Measurements from ENCODE around the gene RRP36. TPM values are rescaled to one million over a fixed set of nuclear protein-coding genes. Genes with fewer than 3 reads are reported as not detected.
"Not testable (repeated sequence)": the region's sequence is repeated elsewhere in the genome, so short reads cannot be mapped to it uniquely, and the experiment has no call there.

RRP36 gene
- total RNA-seq, 1 experiment from 2014 or later: 63.4 TPM

- BruUV-seq (replicated peaks): no TSS peak
- Histone ChIP-seq H3K9ac (ENCODE audit: low read length) (no peak overlapping the region), H3K27me3 (ENCODE audit: insufficient read depth, low read length) (no peaks in the 10 kb centered on the region), H3K9me3 (ENCODE audit: control insufficient read depth in 1 of 2, insufficient read depth in 1 of 2, low read depth in 1 of 2, low read length in 2 of 2) (no peaks in the 10 kb centered on the region), H2AFZ (ENCODE audit: low read depth, low read length, poor library complexity, severe bottlenecking) (no peak overlapping the region), H3K79me2 (ENCODE audit: insufficient read depth, low read length) (peaks cover 4% of the 10 kb centered on the region; the same call in 1 of the 2 replicates), H3K4me3 (replicated peaks in 1 of 2; ENCODE audit: low read depth in 1 of 2, low read length in 2 of 2) (no peak overlapping the region), H3K4me1 (ENCODE audit: control insufficient read depth in 1 of 2, insufficient read depth in 2 of 2, low read length in 2 of 2) (no peaks in the 10 kb centered on the region), H4K20me1 (ENCODE audit: insufficient read depth) (no peaks in the 10 kb centered on the region), H3K27ac (ENCODE audit: low read depth, low read length) (no peak overlapping the region), H3K4me2 (ENCODE audit: low read length) (no peak overlapping the region), H3K36me3 (ENCODE audit: control insufficient read depth in 1 of 2, insufficient read depth in 2 of 2, low read length in 2 of 2) (peaks cover 5 to 13% of the 10 kb centered on the region in 2 experiments; a peak in 3 of 4 replicates), H3K9me2 (ENCODE audit: insufficient read depth) (no peaks in the 10 kb centered on the region)
- POLR2A ChIA-PET: no interaction called here
- intact Hi-C loops (cut with micrococcal nuclease): no loop called here
- CTCF ChIA-PET: no interaction called here
- no peak for DNase-seq (ENCODE audit: low read depth, low spot score)
- ATAC-seq: no peak
- no peak for TF ChIP-seq EZH2phosphoT487 (IDR thresholded peaks at IDR 0.05; ENCODE audit: borderline replicate concordance)
- TF ChIP-seq SP1 (IDR thresholded peaks at IDR 0.05; ENCODE audit: low read depth): no peak
- no peak for TF ChIP-seq ZFX (IDR thresholded peaks at IDR 0.05)
- TF ChIP-seq FOSL1 (IDR thresholded peaks at IDR 0.05; ENCODE audit: low read depth): no peak
- TF ChIP-seq JUND (IDR thresholded peaks at IDR 0.05): no peak
- no peak for TF ChIP-seq RAD21 (IDR thresholded peaks at IDR 0.05; ENCODE audit: low read depth)
- no peak for TF ChIP-seq REST (IDR thresholded peaks at IDR 0.05; ENCODE audit: low read depth)
- RAD21 ChIA-PET (ENCODE audit: low non-redundant PET in 1 of 2, low total read pairs in 2 of 2, uncharacterized antibody in 2 of 2, unreplicated experiment in 2 of 2): no interaction called here
Observed at GRCh38 chr6:42993445-42993844, 28.0 kb upstream of the RRP36 start.

- H2AFZ ChIP-seq (ENCODE audit: low read depth, low read length, poor library complexity, severe bottlenecking): no peak overlapping the region
- peaks cover 4% of the 10 kb centered on the region; the same call in 1 of the 2 replicates for H3K79me2 ChIP-seq (ENCODE audit: insufficient read depth, low read length)
- ChIA-PET POLR2A (interaction anchor here (1.0 to 1.1 kb wide), 2 partner anchors 12 to 17 kb away, joined by 3 to 4 read pairs; partner anchors contain the start of genes KLHDC3, MEA1 and PPP2R5D), RAD21 (ENCODE audit: low non-redundant PET in 1 of 2, low total read pairs in 2 of 2, uncharacterized antibody in 2 of 2, unreplicated experiment in 2 of 2) (no interaction called here), CTCF (interaction anchor here (1.2 to 2.6 kb wide), 3 partner anchors 9 to 147 kb away, joined by 3 to 12 read pairs (median 3); partner anchors contain the start of gene PPP2R5D)
- no peak for ATAC-seq
- BruUV-seq (replicated peaks): no TSS peak
- H3K4me1 ChIP-seq (ENCODE audit: control insufficient read depth in 1 of 2, insufficient read depth in 2 of 2, low read length in 2 of 2): no peaks in the 10 kb centered on the region
- no peaks in the 10 kb centered on the region for H3K9me2 ChIP-seq (ENCODE audit: insufficient read depth)
- no peak overlapping the region for H3K4me3 ChIP-seq (replicated peaks in 1 of 2; ENCODE audit: low read depth in 1 of 2, low read length in 2 of 2)
- no peak overlapping the region for H3K4me2 ChIP-seq (ENCODE audit: low read length)
- no peaks in the 10 kb centered on the region for H3K9me3 ChIP-seq (ENCODE audit: control insufficient read depth in 1 of 2, insufficient read depth in 1 of 2, low read depth in 1 of 2, low read length in 2 of 2)
- intact Hi-C loops (cut with micrococcal nuclease): no loop called here
- TF ChIP-seq SP1 (IDR thresholded peaks at IDR 0.05; ENCODE audit: low read depth) (no peak), RAD21 (IDR thresholded peaks at IDR 0.05; ENCODE audit: low read depth) (peak; percentile 16; the same call in 1 of the 2 replicates)
- H4K20me1 ChIP-seq (ENCODE audit: insufficient read depth): no peaks in the 10 kb centered on the region
- H3K27ac ChIP-seq (ENCODE audit: low read depth, low read length): no peak overlapping the region
- no peaks in the 10 kb centered on the region for H3K27me3 ChIP-seq (ENCODE audit: insufficient read depth, low read length)
- no peak overlapping the region for H3K9ac ChIP-seq (ENCODE audit: low read length)
- H3K36me3 ChIP-seq (ENCODE audit: control insufficient read depth in 1 of 2, insufficient read depth in 2 of 2, low read length in 2 of 2): peaks cover 2 to 3% of the 10 kb centered on the region in 2 experiments; a peak in 1 of 4 replicates
- no peak for DNase-seq (ENCODE audit: low read depth, low spot score)
Observed at GRCh38 chr6:42996513-42996912, 24.9 kb upstream of the RRP36 start.

- H3K4me1 ChIP-seq (ENCODE audit: control insufficient read depth in 1 of 2, insufficient read depth in 2 of 2, low read length in 2 of 2); H3K27ac ChIP-seq (ENCODE audit: low read depth, low read length); BruUV-seq (replicated peaks); H3K9me3 ChIP-seq (ENCODE audit: control insufficient read depth in 1 of 2, insufficient read depth in 1 of 2, low read depth in 1 of 2, low read length in 2 of 2); H3K36me3 ChIP-seq (ENCODE audit: control insufficient read depth in 1 of 2, insufficient read depth in 2 of 2, low read length in 2 of 2); H3K4me3 ChIP-seq (replicated peaks in 1 of 2; ENCODE audit: low read depth in 1 of 2, low read length in 2 of 2); intact Hi-C loops (cut with micrococcal nuclease); H3K4me2 ChIP-seq (ENCODE audit: low read length); H2AFZ ChIP-seq (ENCODE audit: low read depth, low read length, poor library complexity, severe bottlenecking); POLR2A ChIA-PET; H3K27me3 ChIP-seq (ENCODE audit: insufficient read depth, low read length); H3K9ac ChIP-seq (ENCODE audit: low read length); H4K20me1 ChIP-seq (ENCODE audit: insufficient read depth); DNase-seq (ENCODE audit: low read depth, low spot score); H3K79me2 ChIP-seq (ENCODE audit: insufficient read depth, low read length); RAD21 ChIA-PET (ENCODE audit: low non-redundant PET in 1 of 2, low total read pairs in 2 of 2, uncharacterized antibody in 2 of 2, unreplicated experiment in 2 of 2); CTCF ChIA-PET; H3K9me2 ChIP-seq (ENCODE audit: insufficient read depth); ATAC-seq: not testable (repeated sequence)
Observed at GRCh38 chr6:42998205-42998604, 23.2 kb upstream of the RRP36 start.
